Measurements from ENCODE around the gene NPS.

The NPS gene

DNA sequence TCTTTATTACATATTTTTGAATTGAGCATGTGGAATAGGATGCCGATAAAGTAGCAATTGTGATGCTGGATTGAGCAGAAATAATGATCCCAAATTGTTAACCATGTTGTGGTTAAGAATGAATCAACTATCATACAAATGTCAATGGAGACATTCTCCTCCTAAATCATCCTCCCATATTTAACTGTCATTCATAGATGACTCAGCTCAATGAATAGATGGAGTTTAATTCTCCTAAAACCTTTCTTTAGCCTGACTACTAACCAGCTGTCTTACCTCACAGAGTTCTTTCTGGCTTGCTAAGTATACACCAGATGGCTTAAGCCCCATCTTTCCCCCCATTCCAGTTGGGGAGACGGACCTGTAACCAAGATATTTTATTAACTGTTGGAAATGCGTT is 23.4 kb upstream of the NPS start:
- POLR2A ChIA-PET: no interaction called here
- H3K36me3 ChIP-seq (ENCODE audit: control insufficient read depth in 2 of 2, insufficient read depth in 1 of 2, low read length in 2 of 2): no peaks in the 10 kb centered on the region
- no peaks in the 10 kb centered on the region for H3K9me3 ChIP-seq (ENCODE audit: control insufficient read depth, insufficient read depth, low read depth, low read length)
- CTCF ChIA-PET: no interaction called here
- no peak for TF ChIP-seq ZBTB7A (tag by site-specific recombination; IDR thresholded peaks at IDR 0.05; ENCODE audit: low read depth)
- no peak for TF ChIP-seq ZNF202 (tag by site-specific recombination; IDR thresholded peaks at IDR 0.05; ENCODE audit: borderline replicate concordance)
- TF ChIP-seq KLF7 (tag by site-specific recombination; IDR thresholded peaks at IDR 0.05; ENCODE audit: borderline replicate concordance): no peak
- TF ChIP-seq ZNF596 (tag by site-specific recombination; IDR thresholded peaks at IDR 0.05): no peak
- TF ChIP-seq ZNF354C (tag by site-specific recombination; IDR thresholded peaks at IDR 0.05; ENCODE audit: borderline replicate concordance, low read depth): no peak
- no peak for TF ChIP-seq ZSCAN16 (tag by site-specific recombination; IDR thresholded peaks at IDR 0.05)
- TF ChIP-seq ZNF837 (tag by site-specific recombination; IDR thresholded peaks at IDR 0.05): no peak
- no peak for TF ChIP-seq HOXA7 (CRISPR knock-in tag; IDR thresholded peaks at IDR 0.05; ENCODE audit: borderline replicate concordance)
- TF ChIP-seq KLF8 (tag by site-specific recombination; IDR thresholded peaks at IDR 0.05): no peak
- no peak for TF ChIP-seq ZNF324 (tag by site-specific recombination; IDR thresholded peaks at IDR 0.05)
- TF ChIP-seq ZNF791 (tag by site-specific recombination; IDR thresholded peaks at IDR 0.05): no peak
- no peak for TF ChIP-seq SP3 (tag by site-specific recombination; IDR thresholded peaks at IDR 0.05)
- TF ChIP-seq YY2 (tag by site-specific recombination; IDR thresholded peaks at IDR 0.05): no peak
- H3K4me1 ChIP-seq (ENCODE audit: control insufficient read depth, insufficient read depth, low read length): no peaks in the 10 kb centered on the region
- no peak overlapping the region for H3K4me3 ChIP-seq (ENCODE audit: low read depth, low read length)
- H3K27ac ChIP-seq (ENCODE audit: extremely low read depth, low read depth, low read length): no peak overlapping the region

DNA sequence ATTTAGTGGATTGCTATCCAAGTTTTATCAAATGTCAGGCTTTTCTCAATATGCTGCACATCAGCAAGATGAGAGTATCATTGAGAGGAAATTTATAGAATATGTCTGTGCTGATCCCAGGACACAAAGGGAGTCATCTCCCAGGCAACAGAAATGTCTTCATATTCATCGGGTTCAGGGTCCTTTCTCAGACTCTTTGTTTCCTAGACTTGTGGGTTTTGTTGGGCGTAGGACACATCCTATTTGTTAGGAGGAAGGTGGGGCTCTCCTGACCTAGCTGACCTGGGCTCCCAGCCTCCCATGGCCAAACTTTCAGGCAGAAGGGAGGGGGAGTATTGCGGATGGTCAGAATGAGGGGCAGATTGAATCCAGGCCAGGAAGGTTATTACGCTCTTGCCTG is 22.9 kb upstream of the NPS start:
- CTCF ChIA-PET: no interaction called here
- Histone ChIP-seq H3K4me1 (ENCODE audit: control insufficient read depth, insufficient read depth, low read length) (no peaks in the 10 kb centered on the region), H3K9me3 (ENCODE audit: control insufficient read depth, insufficient read depth, low read depth, low read length) (no peaks in the 10 kb centered on the region), H3K4me3 (ENCODE audit: low read depth, low read length) (no peak overlapping the region), H3K36me3 (ENCODE audit: control insufficient read depth in 2 of 2, insufficient read depth in 1 of 2, low read length in 2 of 2) (no peaks in the 10 kb centered on the region), H3K27ac (ENCODE audit: extremely low read depth, low read depth, low read length) (no peak overlapping the region)
- POLR2A ChIA-PET: no interaction called here
- TF ChIP-seq ZNF623 (tag by site-specific recombination; IDR thresholded peaks at IDR 0.05) (no peak), ZFP41 (tag by site-specific recombination; IDR thresholded peaks at IDR 0.05; ENCODE audit: borderline replicate concordance) (no peak), ZFHX2 (tag by site-specific recombination; conservative IDR thresholded peaks at IDR 0.05) (no peak), ZNF239 (tag by site-specific recombination; IDR thresholded peaks at IDR 0.05) (no peak), TRIM28 (IDR thresholded peaks at IDR 0.05; ENCODE audit: borderline replicate concordance, low read length) (no peak), ZNF324 (tag by site-specific recombination; IDR thresholded peaks at IDR 0.05) (no peak), ZNF175 (tag by site-specific recombination; IDR thresholded peaks at IDR 0.05) (no peak), ZNF626 (tag by site-specific recombination; IDR thresholded peaks at IDR 0.05) (no peak), ZNF558 (tag by site-specific recombination; IDR thresholded peaks at IDR 0.05) (no peak), ZNF837 (tag by site-specific recombination; IDR thresholded peaks at IDR 0.05) (no peak), ZNF501 (tag by site-specific recombination; IDR thresholded peaks at IDR 0.05) (no peak), ZNF610 (tag by site-specific recombination; IDR thresholded peaks at IDR 0.05; ENCODE audit: borderline replicate concordance) (no peak), KLF8 (tag by site-specific recombination; IDR thresholded peaks at IDR 0.05) (no peak)
- TF ChIP-seq, protein P1, sequence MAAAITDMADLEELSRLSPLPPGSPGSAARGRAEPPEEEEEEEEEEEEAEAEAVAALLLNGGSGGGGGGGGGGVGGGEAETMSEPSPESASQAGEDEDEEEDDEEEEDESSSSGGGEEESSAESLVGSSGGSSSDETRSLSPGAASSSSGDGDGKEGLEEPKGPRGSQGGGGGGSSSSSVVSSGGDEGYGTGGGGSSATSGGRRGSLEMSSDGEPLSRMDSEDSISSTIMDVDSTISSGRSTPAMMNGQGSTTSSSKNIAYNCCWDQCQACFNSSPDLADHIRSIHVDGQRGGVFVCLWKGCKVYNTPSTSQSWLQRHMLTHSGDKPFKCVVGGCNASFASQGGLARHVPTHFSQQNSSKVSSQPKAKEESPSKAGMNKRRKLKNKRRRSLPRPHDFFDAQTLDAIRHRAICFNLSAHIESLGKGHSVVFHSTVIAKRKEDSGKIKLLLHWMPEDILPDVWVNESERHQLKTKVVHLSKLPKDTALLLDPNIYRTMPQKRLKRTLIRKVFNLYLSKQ (tag by site-specific recombination; IDR thresholded peaks at IDR 0.05; ENCODE audit: borderline replicate concordance): no peak
- TF ChIP-seq, protein P2, sequence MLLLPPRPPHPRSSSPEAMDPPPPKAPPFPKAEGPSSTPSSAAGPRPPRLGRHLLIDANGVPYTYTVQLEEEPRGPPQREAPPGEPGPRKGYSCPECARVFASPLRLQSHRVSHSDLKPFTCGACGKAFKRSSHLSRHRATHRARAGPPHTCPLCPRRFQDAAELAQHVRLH (tag by site-specific recombination; IDR thresholded peaks at IDR 0.05): no peak
- TF ChIP-seq, protein P3, sequence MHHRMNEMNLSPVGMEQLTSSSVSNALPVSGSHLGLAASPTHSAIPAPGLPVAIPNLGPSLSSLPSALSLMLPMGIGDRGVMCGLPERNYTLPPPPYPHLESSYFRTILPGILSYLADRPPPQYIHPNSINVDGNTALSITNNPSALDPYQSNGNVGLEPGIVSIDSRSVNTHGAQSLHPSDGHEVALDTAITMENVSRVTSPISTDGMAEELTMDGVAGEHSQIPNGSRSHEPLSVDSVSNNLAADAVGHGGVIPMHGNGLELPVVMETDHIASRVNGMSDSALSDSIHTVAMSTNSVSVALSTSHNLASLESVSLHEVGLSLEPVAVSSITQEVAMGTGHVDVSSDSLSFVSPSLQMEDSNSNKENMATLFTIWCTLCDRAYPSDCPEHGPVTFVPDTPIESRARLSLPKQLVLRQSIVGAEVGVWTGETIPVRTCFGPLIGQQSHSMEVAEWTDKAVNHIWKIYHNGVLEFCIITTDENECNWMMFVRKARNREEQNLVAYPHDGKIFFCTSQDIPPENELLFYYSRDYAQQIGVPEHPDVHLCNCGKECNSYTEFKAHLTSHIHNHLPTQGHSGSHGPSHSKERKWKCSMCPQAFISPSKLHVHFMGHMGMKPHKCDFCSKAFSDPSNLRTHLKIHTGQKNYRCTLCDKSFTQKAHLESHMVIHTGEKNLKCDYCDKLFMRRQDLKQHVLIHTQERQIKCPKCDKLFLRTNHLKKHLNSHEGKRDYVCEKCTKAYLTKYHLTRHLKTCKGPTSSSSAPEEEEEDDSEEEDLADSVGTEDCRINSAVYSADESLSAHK (tag by site-specific recombination; IDR thresholded peaks at IDR 0.05): no peak
- TF ChIP-seq, protein P4, sequence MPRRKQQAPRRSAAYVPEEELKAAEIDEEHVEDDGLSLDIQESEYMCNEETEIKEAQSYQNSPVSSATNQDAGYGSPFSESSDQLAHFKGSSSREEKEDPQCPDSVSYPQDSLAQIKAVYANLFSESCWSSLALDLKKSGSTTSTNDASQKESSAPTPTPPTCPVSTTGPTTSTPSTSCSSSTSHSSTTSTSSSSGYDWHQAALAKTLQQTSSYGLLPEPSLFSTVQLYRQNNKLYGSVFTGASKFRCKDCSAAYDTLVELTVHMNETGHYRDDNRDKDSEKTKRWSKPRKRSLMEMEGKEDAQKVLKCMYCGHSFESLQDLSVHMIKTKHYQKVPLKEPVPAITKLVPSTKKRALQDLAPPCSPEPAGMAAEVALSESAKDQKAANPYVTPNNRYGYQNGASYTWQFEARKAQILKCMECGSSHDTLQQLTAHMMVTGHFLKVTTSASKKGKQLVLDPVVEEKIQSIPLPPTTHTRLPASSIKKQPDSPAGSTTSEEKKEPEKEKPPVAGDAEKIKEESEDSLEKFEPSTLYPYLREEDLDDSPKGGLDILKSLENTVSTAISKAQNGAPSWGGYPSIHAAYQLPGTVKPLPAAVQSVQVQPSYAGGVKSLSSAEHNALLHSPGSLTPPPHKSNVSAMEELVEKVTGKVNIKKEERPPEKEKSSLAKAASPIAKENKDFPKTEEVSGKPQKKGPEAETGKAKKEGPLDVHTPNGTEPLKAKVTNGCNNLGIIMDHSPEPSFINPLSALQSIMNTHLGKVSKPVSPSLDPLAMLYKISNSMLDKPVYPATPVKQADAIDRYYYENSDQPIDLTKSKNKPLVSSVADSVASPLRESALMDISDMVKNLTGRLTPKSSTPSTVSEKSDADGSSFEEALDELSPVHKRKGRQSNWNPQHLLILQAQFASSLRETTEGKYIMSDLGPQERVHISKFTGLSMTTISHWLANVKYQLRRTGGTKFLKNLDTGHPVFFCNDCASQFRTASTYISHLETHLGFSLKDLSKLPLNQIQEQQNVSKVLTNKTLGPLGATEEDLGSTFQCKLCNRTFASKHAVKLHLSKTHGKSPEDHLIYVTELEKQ (tag by site-specific recombination; IDR thresholded peaks at IDR 0.05; ENCODE audit: borderline replicate concordance): no peak

Data from HEK293 (cell line).